Measurements from ENCODE around the gene APLN.

Gene APLN

DNA sequence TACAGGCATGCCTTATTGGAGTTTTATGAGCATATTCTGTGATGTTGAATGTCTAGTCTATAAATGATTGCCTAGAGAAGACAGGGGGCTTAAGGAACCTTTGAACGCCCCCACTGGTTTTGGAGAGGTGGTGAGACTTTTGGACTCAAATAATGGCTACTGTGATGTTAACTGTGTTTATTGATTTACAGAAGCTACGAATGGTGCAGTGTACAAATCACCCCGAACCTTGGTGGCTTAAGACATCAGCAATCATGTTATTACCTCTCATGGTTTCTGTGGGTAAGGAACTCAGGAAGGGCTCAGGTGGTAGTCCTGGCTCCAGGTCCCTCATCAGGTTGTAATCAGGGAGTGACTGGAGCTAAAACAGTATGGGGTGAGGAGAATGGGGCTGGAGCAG, 33.3 kb upstream of the APLN start:
- H3K27me3 ChIP-seq (ENCODE audit: insufficient read depth, low read length): no peaks in the 10 kb centered on the region
- no peaks in the 10 kb centered on the region for H3K36me3 ChIP-seq (ENCODE audit: insufficient read depth, low read length)
- peaks cover 5% of the 10 kb centered on the region for H3K4me1 ChIP-seq (ENCODE audit: insufficient read depth, low read length)
- no peak overlapping the region for H3K4me3 ChIP-seq (ENCODE audit: low read length)
- H2AFZ ChIP-seq (ENCODE audit: low read depth, low read length): no peak overlapping the region
- no peaks in the 10 kb centered on the region for H3K9me3 ChIP-seq (ENCODE audit: low read length)

DNA sequence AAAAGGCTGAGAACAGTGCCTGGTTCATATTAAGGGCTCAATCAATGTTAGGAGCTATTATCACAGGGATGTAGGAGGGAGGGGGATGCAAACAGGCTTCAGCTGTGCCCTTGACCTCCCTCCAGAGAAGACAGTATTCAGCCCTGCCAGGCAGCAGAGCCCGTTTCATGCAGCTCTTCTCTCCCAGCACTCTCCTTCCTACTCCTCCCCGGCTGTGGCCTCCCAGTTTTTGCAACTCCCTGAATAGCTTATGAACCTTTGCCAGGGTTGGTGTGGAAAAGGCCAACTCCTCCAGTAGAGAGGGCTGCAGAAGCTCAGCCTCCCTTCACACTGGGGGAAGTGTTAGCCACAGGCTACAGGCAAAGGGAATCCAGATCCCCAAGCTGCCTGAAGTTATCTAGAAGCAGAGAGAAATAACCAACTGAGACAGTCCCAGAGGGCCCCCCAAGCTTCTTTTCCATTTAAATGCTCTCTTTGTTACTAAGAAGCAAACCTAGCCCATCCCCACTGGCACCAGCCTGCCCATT, 31.7 kb upstream of the APLN start:
- Histone ChIP-seq H2AFZ (ENCODE audit: low read depth, low read length) (no peak overlapping the region), H3K4me3 (ENCODE audit: low read length) (no peak overlapping the region), H3K36me3 (ENCODE audit: insufficient read depth, low read length) (no peaks in the 10 kb centered on the region), H3K4me1 (ENCODE audit: insufficient read depth, low read length) (peaks cover 5% of the 10 kb centered on the region), H3K27me3 (ENCODE audit: insufficient read depth, low read length) (no peaks in the 10 kb centered on the region), H3K9me3 (ENCODE audit: low read length) (no peaks in the 10 kb centered on the region)

DNA sequence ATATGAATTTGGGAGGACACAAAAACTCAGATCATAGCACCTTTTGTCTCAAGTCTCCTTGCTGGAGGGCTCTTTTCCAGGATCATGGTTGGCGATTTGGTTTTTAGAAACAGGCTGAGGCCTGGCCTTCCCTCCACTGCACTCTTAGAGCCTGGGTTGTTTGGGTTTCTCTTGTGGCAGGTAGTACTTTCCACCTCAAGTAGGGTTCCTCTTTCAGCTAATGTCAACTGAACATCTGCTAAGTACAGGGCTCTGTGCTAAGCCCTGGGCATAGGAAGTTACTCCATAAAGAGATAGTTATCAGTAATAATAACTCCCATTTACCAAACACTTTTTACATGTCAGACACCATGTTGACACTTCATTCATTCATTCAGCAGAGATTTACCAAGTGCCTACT, 28.2 kb upstream of the APLN start:
- Histone ChIP-seq H3K9me3 (ENCODE audit: low read length) (no peaks in the 10 kb centered on the region), H3K27me3 (ENCODE audit: insufficient read depth, low read length) (no peaks in the 10 kb centered on the region), H3K4me1 (ENCODE audit: insufficient read depth, low read length) (peaks cover 5% of the 10 kb centered on the region), H2AFZ (ENCODE audit: low read depth, low read length) (no peak overlapping the region), H3K36me3 (ENCODE audit: insufficient read depth, low read length) (no peaks in the 10 kb centered on the region), H3K4me3 (ENCODE audit: low read length) (no peak overlapping the region)

DNA sequence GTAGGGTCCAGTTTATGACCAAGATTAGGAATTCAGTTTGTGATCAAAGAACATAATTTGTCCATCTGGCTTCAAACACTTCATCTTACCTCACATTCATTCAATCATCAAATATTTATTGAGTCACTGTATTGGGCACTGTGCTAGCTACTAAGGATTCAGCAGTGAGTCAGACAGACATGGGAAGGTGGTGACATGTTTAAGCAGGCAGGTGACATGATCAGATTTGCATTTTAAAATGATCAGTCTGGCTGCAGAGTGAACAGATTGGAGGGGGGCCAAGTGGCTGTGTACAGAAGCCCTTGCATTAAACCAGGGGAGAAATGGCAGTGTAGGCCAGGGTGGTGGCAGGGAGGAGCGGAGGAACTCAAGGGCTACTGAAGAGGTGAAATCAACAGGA, 25.1 kb upstream of the APLN start:
- Histone ChIP-seq H3K27me3 (ENCODE audit: insufficient read depth, low read length) (no peaks in the 10 kb centered on the region), H3K36me3 (ENCODE audit: insufficient read depth, low read length) (no peaks in the 10 kb centered on the region), H2AFZ (ENCODE audit: low read depth, low read length) (no peak overlapping the region), H3K4me3 (ENCODE audit: low read length) (no peak overlapping the region), H3K4me1 (ENCODE audit: insufficient read depth, low read length) (no peaks in the 10 kb centered on the region), H3K9me3 (ENCODE audit: low read length) (no peaks in the 10 kb centered on the region)

DNA sequence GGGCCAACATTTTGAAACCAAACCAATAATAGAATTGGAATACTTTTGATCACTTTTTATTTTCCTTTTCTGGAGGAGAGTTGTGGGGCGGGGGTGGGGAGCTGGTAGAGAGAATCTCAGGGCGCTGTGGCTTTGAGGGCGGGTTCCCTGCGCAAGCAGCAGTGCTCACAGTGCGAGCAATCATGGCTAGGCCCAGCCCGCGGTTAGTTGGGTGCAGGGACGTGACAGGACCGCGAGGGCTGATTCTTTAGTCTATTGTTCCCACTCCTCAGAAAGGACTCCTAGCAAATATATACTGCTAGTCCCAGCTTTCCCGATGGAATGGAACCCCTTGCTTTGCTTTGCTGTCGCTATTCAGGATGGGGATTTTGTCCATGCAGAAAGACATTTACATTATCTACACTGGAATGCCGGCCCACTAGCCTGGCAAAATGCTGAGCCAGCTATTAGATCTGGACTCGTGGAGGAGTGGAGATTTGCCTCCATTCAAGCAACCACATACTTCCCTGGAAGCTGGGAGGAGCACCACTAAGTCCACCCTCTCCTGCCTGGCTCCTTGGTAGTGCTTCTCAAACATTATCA, 23.9 kb upstream of the APLN start:
- H3K27me3 ChIP-seq (ENCODE audit: insufficient read depth, low read length): no peaks in the 10 kb centered on the region
- H3K9me3 ChIP-seq (ENCODE audit: low read length): no peaks in the 10 kb centered on the region
- H3K36me3 ChIP-seq (ENCODE audit: insufficient read depth, low read length): no peaks in the 10 kb centered on the region
- H3K4me1 ChIP-seq (ENCODE audit: insufficient read depth, low read length): no peaks in the 10 kb centered on the region
- H2AFZ ChIP-seq (ENCODE audit: low read depth, low read length): no peak overlapping the region
- H3K4me3 ChIP-seq (ENCODE audit: low read length): no peak overlapping the region

DNA sequence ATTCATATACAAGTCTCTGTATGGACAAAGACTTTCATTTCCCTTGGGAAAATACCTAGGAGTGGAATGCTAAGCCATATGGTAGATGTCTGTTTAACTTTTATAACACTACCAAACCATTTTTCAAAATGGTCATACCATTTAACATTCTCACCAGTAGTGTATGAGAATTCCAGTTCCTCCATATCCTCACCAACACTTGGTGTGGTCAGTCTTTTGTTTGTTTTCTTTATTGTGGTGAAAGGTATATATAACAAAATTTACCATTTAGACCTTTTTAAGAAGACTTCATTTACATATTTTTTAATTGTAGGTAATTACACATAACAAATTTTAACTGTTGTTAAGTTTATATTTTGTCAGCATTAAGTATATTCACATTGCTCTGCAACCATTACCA, 12.7 kb upstream of the APLN start:
- no peaks in the 10 kb centered on the region for H3K27me3 ChIP-seq (ENCODE audit: insufficient read depth, low read length)
- H3K4me3 ChIP-seq (ENCODE audit: low read length): no peak overlapping the region
- no peaks in the 10 kb centered on the region for H3K9me3 ChIP-seq (ENCODE audit: low read length)
- no peaks in the 10 kb centered on the region for H3K36me3 ChIP-seq (ENCODE audit: insufficient read depth, low read length)
- no peak overlapping the region for H2AFZ ChIP-seq (ENCODE audit: low read depth, low read length)
- peaks cover 8% of the 10 kb centered on the region for H3K4me1 ChIP-seq (ENCODE audit: insufficient read depth, low read length)

DNA sequence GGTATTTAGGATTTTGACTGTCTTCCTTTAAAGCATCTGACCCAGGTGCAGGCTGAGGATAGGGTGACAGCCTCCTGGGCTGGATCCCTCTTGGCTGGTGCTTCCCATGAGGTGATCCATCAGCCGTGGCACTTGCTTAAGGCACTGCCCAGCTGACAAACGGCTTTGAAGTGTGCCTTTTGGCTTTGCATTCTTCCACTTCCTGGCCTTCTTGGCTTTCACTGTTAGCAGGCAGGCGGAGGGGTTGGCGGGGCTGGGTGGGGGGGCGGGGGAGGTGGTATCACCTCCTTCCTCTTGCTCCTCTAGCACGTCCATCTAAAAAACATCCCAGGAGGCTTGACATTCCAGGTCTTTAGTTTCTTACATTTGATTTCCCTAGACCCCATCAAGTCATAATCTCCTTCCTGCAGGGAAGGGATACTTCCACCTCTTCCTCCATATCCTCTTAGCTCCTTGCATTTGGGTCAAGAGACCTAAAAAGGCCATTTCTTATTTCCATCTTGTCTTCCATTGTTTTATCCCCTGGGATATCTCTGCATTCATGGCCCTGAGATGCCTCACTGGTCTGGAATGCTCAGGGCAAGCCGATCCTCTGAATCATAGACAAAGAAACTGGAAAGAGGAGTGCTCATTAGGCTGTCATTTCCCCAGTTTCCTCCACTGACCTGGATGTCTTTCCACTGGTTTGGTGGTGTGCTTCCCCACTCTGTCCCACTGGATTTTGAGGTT, 11.3 kb upstream of the APLN start:
- H3K9me3 ChIP-seq (ENCODE audit: low read length): no peaks in the 10 kb centered on the region

DNA sequence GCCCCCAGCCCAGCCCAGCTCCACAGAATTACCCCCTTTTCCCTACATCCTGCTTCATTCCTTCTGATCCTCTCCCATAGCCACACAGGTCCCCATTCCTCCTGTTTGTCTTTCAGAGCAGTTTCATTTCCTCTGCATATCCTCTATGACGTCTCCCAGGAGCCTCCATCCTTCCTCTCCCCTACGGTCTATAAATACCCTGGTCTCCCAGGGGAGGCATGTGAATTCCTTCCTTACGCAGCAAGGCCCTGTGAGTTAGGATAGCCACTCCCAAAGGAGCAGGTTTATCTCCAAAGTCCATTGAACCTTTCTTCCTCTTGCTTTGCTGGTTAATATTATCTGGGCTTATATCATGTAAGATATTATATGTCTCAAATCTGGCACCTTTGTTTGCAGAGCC, 8.4 kb upstream of the APLN start:
- no peak overlapping the region for H3K4me3 ChIP-seq (ENCODE audit: low read length)
- H3K27me3 ChIP-seq (ENCODE audit: insufficient read depth, low read length): no peaks in the 10 kb centered on the region
- no peak overlapping the region for H2AFZ ChIP-seq (ENCODE audit: low read depth, low read length)
- peaks cover 8% of the 10 kb centered on the region for H3K4me1 ChIP-seq (ENCODE audit: insufficient read depth, low read length)
- H3K36me3 ChIP-seq (ENCODE audit: insufficient read depth, low read length): no peaks in the 10 kb centered on the region
- H3K9me3 ChIP-seq (ENCODE audit: low read length): no peaks in the 10 kb centered on the region

More for the DNA sequence above, 11.3 kb upstream of the APLN start:
- H2AFZ ChIP-seq (ENCODE audit: low read depth, low read length): no peak overlapping the region
- H3K36me3 ChIP-seq (ENCODE audit: insufficient read depth, low read length): no peaks in the 10 kb centered on the region
- H3K4me3 ChIP-seq (ENCODE audit: low read length): no peak overlapping the region
- peaks cover 8% of the 10 kb centered on the region for H3K4me1 ChIP-seq (ENCODE audit: insufficient read depth, low read length)
- H3K27me3 ChIP-seq (ENCODE audit: insufficient read depth, low read length): no peaks in the 10 kb centered on the region

DNA sequence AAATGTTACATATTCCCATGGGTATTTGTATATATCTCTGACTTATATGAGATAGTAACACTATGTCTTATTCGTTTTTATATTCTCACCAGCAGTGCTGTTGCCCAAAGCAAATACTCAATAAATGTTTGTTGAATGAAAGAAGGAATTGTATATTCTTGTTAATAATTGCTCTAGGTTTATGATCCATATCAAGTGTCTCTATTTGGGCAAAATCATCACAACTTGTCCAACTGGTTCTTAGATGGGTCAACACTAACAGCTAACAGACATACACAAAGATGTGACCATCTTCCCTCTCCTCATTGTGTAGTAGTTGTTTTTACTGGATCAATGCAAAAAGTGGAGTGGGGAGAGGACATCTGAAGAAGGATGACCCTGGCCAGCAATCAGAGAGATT, 6.6 kb upstream of the APLN start:
- peaks cover 3% of the 10 kb centered on the region for H3K9me3 ChIP-seq (ENCODE audit: low read length)
- no peak overlapping the region for H3K4me3 ChIP-seq (ENCODE audit: low read length)
- H3K27me3 ChIP-seq (ENCODE audit: insufficient read depth, low read length): no peaks in the 10 kb centered on the region
- peaks cover 7% of the 10 kb centered on the region for H3K4me1 ChIP-seq (ENCODE audit: insufficient read depth, low read length)
- no peaks in the 10 kb centered on the region for H3K36me3 ChIP-seq (ENCODE audit: insufficient read depth, low read length)
- no peak overlapping the region for H2AFZ ChIP-seq (ENCODE audit: low read depth, low read length)

DNA sequence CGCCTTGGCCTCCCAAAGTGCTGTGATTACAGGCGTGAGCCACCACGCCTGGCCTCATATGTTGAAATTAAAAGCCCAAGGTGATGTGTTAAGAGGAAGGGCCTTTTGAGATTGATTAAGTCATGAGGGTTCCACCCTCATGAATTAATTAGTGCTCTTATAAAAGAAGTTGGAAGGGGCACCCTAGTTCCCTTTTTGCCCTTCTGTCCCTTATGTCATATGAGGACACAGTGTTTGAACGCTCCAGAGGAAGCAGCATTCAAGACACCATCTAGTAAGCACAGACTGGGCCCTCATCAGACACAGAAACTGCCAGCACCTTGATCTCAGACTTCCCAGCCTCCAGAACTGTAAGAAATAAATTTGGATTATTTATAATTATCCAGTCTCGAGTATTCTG, 5.1 kb upstream of the APLN start:
- Histone ChIP-seq H3K4me3 (ENCODE audit: low read length) (no peak overlapping the region), H3K27me3 (ENCODE audit: insufficient read depth, low read length) (no peaks in the 10 kb centered on the region), H3K9me3 (ENCODE audit: low read length) (peaks cover 3% of the 10 kb centered on the region), H2AFZ (ENCODE audit: low read depth, low read length) (no peak overlapping the region), H3K4me1 (ENCODE audit: insufficient read depth, low read length) (peaks cover 8% of the 10 kb centered on the region), H3K36me3 (ENCODE audit: insufficient read depth, low read length) (no peaks in the 10 kb centered on the region)

DNA sequence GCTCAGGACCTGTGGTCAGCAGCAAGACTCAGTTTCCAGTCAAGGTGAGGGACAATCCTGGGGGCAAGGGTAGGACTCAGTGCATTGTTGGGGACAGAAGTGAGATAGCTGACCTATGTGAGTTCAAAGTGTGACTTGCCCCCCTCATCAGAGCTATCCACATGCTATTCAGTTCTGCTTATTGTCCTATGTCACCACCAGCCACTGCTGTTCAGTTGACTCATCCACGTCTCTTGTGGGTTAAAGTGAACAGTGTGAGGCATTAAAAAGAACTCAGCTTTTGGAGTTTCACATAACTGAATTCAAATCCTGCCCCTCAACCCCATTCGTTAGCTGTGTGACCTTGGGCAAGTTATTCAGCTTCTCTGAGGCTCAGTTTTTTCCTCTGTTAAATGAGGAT, 4.4 kb upstream of the APLN start:
- Histone ChIP-seq H3K36me3 (ENCODE audit: insufficient read depth, low read length) (no peaks in the 10 kb centered on the region), H3K9me3 (ENCODE audit: low read length) (peaks cover 3% of the 10 kb centered on the region), H3K4me3 (ENCODE audit: low read length) (no peak overlapping the region), H3K27me3 (ENCODE audit: insufficient read depth, low read length) (no peaks in the 10 kb centered on the region), H2AFZ (ENCODE audit: low read depth, low read length) (no peak overlapping the region), H3K4me1 (ENCODE audit: insufficient read depth, low read length) (peaks cover 5% of the 10 kb centered on the region)

DNA sequence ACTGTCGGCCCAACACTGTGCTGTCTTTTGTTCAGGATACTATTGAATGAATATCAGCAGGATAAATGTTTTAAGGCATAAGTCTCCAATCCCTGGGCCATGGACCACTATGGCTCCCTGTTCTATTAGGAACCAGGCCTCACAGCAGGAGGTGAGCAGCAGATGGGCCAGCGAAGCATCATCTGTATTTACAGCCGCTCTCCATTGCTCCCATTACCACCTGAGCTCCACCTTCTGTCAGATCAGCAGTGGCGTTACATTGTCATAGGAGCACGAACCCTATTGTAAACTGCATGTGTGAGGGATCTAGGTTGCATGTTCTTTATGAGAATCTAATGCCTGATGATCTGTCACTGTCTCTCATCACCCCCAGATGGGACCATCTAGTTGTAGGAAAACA, 3.7 kb upstream of the APLN start:
- Histone ChIP-seq H2AFZ (ENCODE audit: low read depth, low read length) (no peak overlapping the region), H3K27me3 (ENCODE audit: insufficient read depth, low read length) (no peaks in the 10 kb centered on the region), H3K4me1 (ENCODE audit: insufficient read depth, low read length) (peaks cover 10% of the 10 kb centered on the region), H3K4me3 (ENCODE audit: low read length) (no peak overlapping the region), H3K36me3 (ENCODE audit: insufficient read depth, low read length) (no peaks in the 10 kb centered on the region), H3K9me3 (ENCODE audit: low read length) (peaks cover 3% of the 10 kb centered on the region)

DNA sequence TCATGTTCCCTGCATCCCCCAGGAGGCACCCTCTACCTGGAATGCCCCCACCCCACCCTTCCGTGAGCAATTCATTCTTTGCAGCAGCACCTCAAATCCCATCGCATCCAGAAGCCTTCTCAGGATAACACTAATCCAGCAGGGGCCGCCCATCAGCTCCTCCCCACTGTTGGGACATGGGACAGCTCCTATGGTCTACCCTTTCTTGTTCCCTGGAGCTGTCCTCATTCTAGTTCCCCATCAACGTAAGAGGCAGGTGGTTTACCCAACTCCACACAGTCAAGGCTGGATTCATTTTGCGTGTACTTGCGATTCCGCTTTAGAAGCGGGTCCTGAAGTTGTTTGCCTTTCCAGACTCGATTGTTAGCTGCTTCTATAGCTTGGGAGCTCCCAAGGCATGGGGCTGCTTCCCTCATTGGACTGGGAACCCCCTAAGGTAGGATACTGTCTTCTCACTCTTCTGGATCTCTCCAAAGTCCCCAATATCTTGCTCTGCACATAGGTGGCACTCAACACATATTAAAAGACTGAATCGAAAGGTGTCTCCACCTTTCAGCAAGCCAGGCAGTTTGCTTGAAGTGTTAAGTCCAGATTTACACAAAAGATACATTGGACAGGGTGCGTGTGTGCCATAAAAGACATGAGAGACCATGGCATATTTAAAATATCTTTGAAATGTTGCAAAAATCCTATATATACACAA, 942 bp upstream of the APLN start:
- no peak overlapping the region for H3K4me3 ChIP-seq (ENCODE audit: low read length)
- peaks cover 13% of the 10 kb centered on the region for H3K4me1 ChIP-seq (ENCODE audit: insufficient read depth, low read length)
- no peak overlapping the region for H2AFZ ChIP-seq (ENCODE audit: low read depth, low read length)
- H3K27me3 ChIP-seq (ENCODE audit: insufficient read depth, low read length): no peaks in the 10 kb centered on the region
- peaks cover 3% of the 10 kb centered on the region for H3K9me3 ChIP-seq (ENCODE audit: low read length)
- H3K36me3 ChIP-seq (ENCODE audit: insufficient read depth, low read length): no peaks in the 10 kb centered on the region

Data from neuron (in vitro differentiated cells).